GM11168 (cell line): ENCODE results near the gene OR11A1.

ENCODE experiments used
- in situ Hi-C: fragments of 300-500 bp; cut with MboI; formaldehyde crosslinking; loops from one replicate; pipeline ENCODE4 v1.12.0; 2022; ENCODE audit warnings: low sequenced_read_pairs; ENCODE audit not compliant: unreplicated experiment

Gene OR11A1

DNA sequence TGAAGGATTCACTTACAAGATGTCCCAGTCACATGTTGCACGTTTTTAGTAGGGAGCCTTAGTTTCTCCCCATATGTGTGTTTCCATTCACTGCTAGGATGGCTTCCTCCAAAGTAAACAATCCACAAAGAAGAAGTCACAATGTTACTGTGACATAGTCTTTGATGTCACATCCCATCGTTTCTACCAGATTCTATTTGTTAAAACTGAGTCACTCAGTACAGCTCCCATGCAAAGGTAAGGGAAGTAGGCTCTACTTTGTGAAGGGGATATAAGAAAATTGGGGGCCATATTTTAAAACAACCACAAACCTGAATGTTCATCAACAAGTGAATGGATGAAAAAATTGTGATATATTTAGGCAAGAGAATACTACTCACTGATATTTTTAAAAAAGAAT, at the start of gene OR11A1, which contains the start of gene OR2H1:
Gene OR11A1, minus strand, starts transcription at position 101 of the 400 bp plus-strand sequence. CDS start 29,430 bp downstream, outside the sequence.
Gene OR2H1, plus strand, starts transcription at position 185 of the 400 bp plus-strand sequence. CDS start 4,615 bp downstream, outside the sequence.
- in situ Hi-C loops = no loop called here

GRCh38 chr6:29506446-29507067, 49.7 kb upstream of the OR11A1 start:
- in situ Hi-C loops = no loop called here

DNA sequence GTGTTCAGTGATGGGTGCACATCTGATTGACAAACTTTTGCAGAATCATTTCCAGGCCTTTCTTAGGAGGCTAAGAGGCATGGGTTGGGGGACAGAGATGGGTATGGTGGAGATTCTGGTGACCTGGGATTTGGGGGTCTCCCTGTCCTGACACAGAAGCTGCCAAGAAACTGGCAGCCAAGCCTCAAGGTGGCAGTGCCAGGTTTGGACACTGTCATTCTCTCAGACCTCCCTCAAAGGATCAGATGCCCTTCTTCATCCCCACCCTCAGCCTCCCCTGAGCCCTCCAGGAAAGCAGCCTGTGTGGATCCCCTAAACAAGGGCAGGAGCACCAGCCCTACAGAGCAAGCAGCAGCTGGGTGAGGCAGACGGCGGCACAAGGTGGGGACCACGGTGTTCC, 48.9 kb upstream of the OR11A1 start:
- in situ Hi-C loops = no loop called here

DNA sequence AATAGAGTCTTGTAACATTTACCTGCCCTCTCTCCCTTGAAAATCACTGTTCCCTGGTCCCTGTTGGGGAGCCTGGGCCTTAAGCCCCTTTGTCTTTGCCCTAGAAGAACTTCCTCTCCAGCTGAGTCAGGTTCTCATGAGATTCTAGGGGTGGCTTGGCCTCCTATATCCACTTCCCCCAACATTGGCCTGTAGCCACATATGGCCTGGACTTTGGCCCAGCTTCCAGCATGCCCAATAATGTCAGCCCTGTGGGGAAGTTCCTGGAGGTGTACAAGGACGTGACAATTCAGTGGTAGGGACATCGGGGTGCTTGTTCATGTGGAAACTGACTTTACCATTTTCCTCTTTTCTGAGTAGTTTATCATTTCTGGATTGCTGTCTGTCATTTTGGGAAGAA, 48.1 kb upstream of the OR11A1 start:
- in situ Hi-C loops = no loop called here

DNA sequence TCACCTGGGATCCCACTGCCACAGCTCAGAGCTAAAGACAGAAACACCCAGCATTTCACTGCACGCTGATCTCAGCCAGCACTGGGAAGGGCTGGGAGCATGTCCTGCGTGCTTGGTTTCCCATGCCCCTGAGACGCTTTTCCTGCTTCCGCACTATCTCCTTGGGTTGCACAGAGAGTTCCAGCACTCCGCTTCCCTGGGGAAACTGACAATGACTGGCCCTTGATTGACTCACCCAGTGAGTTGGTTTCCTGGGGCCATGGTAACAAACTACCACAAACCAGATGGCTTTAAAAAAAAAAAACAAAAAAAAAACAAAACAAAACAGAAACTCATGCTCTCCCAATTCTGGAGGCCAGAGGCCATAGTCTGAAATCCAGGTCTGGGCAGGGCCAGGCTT, 45.7 kb upstream of the OR11A1 start:
- in situ Hi-C loops = no loop called here

DNA sequence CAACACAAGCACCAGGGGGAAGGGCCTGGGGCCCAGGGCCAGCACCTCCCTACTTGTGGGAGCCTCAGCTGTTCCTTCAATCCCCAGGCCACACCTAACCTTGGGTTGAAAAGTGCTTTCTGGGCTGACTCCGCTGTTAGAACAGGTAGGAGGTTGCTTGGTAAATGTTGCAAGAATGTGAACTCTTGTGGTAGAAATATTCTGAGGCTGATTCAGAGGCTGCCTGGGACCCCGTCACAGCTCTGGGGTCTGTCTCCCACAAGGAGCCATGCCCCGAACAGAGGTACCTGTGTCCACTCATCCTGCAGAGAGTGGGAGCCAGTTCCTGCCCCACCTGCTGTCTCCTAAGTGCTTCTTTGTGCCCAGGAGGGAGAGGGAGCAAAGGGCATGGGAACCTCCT, 45.3 kb upstream of the OR11A1 start:
- in situ Hi-C loops = no loop called here

- in situ Hi-C loops = no loop called here
Measured at GRCh38 chr6:29501106-29501505, 44.2 kb upstream of the OR11A1 start.

DNA sequence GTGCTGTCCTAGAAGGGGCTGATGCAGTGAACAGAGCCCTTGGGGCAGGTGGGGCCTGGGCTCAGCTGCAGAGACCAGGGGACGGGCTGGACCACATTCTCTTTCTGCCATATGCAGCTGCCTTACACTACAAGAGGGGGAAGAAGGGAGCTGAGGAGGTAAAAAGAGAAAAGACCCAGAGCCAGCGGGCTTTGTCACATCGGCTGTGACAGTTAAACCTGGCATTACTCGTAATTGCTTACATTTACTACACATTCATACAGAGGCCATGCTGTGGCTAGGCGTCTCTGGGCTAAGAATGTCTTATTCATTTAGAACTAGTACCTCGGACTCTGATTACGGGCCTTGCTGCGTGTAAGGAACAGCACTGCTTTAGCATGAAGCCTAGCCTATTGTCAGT, 43.7 kb upstream of the OR11A1 start:
- in situ Hi-C loops = no loop called here

DNA sequence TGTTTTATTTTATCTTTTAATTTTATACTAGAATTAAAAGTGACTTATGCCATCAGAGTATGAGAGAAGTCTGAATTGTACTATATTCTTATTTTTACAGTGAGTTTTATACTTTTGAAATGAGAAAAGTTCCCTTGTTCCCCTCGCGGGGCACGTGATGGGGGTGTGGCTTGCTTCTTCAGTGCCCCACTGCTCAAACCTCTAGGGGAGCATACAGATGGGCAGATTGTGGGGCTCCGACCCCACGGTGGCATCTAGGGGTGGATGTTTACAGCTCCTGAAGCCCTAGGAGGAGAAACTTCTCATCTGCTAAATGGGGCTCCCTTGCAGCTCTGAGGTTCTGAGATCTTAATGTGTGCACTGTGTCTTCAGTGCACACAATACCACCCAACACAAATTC, 42.8 kb upstream of the OR11A1 start:
- in situ Hi-C loops = no loop called here

DNA sequence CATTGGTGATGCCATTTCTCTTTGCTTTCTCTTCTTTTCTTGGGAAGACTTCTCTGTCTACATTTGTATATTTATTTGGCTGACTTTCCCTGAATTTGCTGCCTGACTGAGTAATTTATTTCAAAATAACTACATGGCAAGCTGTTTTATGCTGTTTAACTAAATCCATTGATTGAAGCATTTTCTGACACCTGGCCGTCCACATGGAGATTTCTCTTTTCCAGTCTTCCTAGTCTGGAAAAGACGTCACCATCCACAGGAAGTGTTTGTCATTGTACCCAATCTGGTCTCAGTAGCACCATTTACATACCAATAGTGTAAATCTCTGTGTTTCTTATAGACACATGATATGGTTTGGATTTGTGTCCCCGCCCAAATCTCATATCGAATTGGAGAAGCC, 40.1 kb upstream of the OR11A1 start:
- in situ Hi-C loops = no loop called here

GRCh38 chr6:29495571-29495970, 38.7 kb upstream of the OR11A1 start:
- in situ Hi-C loops = no loop called here

DNA sequence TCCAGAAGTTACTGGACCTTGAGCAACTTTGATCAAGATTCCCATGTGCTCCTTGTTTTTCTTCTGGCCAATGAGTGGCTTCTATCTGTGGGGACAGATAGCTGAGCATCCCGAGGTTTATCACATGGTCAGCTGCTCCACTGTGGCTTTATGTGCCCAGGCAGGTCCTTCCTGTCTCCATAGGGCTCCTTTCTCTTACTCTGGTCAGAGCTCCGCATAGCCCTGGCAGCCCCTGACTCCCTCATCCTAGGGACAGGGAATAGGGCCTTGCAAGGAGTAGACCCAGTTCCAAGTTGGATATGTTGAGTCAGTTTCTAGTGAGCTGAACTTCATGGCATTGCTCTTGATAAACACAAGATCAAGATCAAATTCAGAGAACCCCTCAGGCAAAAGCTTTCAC, 37.3 kb upstream of the OR11A1 start:
- in situ Hi-C loops = no loop called here

DNA sequence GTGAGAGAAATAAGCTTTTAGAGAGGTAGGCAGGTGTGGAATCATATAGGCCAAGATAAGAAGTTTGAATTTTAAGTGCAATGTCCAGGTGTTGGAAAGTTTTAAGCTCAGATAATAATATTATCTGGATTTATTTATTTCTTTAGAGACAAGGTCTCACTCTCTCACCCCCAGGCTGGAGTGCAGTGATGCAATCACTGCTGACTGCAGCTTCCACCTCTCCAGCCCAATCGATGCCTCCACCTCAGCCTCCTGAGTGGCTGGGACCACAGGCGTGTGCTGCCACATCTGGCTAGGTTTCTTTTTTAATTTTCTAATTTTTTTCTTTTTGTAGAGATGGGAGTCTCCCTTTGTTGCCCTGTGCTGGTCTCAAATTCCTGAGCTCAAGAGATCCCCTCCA, 36.4 kb upstream of the OR11A1 start:
- in situ Hi-C loops = no loop called here

- in situ Hi-C loops = no loop called here
Measured at GRCh38 chr6:29491574-29491973, 34.7 kb upstream of the OR11A1 start.

- in situ Hi-C loops = no loop called here
Measured at GRCh38 chr6:29490552-29490951, 33.7 kb upstream of the OR11A1 start.

DNA sequence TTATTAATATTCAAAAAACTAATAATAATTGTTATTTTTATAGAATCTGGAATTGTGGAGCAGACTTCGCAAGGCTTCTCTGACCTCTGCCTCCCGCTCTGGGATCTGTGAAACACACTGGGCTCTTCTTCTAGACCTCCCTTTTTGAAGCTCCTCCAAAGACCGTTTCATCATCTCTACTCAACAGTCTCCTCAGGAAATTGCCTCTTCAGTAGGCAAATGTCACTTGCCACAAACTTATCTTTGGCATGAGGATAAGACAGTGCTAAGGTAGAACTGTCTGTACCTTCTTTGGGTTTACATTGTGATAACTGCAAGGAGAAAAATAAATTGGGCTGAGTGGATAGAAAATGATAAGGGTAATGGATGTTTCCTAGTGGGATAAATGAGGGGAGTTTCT, 33.2 kb upstream of the OR11A1 start:
- in situ Hi-C loops = no loop called here

GRCh38 chr6:29489286-29489685, 32.4 kb upstream of the OR11A1 start:
- in situ Hi-C loops = no loop called here

DNA sequence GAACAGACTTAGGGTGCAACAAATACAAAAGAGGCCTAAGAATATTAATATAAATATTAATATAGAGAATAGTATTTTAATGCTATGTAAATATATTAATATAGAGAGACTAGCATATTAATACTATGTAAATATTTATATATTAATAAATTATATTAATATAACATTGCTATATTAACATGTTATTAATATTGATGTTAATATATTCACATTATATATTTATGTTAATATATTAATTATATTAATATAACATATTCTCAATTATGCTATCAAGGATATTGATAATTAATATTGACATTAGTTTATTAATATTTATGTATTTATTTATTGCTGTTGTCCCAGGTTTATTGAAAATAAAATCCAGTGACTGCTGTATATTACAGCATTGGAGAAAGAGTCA, 32.0 kb upstream of the OR11A1 start:
- in situ Hi-C loops = no loop called here

DNA sequence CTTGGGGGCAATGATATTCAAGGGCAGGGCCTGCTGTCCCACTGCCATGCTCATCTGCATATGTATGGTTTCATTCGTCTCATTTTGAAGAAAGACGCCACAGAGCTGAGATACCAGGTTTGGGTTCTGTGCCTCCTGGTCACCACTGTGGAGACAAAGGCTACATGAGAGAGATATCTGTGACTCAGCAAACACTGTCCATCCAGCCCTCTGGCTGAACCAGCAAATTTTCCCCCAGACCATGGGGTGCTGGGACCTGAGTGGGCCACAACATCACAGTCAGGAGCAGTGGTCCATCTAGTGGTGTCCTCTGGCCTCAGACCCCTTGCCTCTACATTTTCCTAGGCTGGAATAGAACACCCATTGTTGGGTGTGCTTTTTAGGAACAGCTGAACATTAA, 30.8 kb upstream of the OR11A1 start, which contains the start of gene MAS1L:
Gene MAS1L, minus strand, starts transcription at position 297 of the 400 bp plus-strand sequence. Its CDS starts 54 bp downstream, at position 243.
- in situ Hi-C loops = no loop called here

DNA sequence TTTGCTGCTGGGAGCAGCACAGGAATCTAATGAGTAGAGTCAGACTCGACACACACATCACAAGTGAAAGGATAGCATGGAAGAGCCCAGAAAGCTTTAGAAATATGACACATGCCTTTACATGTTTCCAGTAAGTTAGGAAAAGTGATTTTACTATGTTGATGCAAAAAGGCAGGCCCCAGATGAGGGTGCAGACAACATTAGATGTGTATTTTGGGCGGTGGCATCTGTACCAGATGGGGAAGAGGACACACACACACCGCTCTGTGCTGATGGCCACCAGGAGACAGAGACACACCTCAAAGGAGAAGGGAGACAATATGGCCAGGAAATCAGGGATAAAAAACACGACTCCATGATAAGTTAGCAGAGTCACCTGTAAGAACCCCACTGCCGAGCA, 30.3 kb upstream of the OR11A1 start:
- in situ Hi-C loops = no loop called here

- in situ Hi-C loops = no loop called here
Measured at GRCh38 chr6:29486577-29486976, 29.7 kb upstream of the OR11A1 start.

- in situ Hi-C loops = no loop called here
Measured at GRCh38 chr6:29483735-29484134, 26.9 kb upstream of the OR11A1 start.
